Measurements from ENCODE around the gene CERK.
"Not testable (repeated sequence)": the region's sequence is repeated elsewhere in the genome, so short reads cannot be mapped to it uniquely, and the experiment has no call there.

CERK gene

DNA sequence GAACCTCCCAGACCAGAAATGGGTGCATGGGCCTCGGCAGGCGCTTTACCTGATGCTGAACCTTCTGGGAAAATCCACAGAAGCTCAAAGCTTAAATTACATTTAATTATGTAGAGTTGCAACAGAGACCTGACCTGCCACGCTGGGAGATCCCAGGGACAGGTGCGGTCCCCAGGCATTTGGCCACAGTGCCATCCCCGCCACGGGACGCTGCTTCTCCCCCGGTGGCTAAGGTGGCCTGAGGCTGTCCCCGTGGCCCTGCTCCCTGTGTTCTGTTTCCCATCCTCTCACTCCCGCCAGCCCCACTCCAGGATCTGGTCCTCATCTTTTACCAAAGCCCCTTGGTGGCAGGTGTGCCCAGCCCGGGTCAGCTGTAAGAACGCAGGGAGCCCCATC, 78.3 kb downstream of the CERK start:
- no peak for DNase-seq

DNA sequence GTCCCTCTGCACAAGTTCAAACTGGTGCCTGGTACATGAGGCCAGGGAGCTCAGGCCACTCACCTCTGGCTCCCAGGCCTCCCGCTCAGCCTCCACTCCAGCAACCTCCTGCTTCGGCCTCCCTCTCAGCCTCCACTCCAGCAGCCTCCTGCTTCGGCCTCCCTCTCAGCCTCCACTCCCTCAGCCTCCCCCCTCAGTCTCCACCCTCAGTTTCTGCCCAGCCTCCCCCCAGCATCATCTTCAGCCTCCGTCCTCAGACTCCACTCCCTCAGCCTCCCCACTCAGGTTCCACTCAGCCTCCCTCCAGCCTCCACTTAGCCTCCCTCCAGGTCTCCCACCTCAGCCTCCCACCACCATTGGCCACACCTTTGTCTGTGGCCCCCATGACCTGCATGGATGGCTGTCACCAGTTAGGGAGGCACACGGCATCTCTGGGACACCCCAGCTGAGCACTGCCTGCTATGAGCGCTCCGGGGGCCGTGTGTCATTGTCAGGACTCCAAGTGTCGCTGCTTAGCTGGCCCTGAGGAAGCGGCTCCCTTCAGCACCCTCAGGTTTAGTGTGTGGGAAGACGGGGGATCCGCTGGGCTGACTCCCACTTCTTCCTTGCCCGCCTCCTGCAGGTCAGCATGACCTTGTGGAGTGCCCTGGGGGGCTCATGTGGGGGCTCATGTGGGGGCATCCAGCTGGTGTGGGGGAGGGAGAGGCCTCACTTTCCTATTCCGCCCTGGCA, 78.8 kb downstream of the CERK start:
- DNase-seq, result no peak

DNA sequence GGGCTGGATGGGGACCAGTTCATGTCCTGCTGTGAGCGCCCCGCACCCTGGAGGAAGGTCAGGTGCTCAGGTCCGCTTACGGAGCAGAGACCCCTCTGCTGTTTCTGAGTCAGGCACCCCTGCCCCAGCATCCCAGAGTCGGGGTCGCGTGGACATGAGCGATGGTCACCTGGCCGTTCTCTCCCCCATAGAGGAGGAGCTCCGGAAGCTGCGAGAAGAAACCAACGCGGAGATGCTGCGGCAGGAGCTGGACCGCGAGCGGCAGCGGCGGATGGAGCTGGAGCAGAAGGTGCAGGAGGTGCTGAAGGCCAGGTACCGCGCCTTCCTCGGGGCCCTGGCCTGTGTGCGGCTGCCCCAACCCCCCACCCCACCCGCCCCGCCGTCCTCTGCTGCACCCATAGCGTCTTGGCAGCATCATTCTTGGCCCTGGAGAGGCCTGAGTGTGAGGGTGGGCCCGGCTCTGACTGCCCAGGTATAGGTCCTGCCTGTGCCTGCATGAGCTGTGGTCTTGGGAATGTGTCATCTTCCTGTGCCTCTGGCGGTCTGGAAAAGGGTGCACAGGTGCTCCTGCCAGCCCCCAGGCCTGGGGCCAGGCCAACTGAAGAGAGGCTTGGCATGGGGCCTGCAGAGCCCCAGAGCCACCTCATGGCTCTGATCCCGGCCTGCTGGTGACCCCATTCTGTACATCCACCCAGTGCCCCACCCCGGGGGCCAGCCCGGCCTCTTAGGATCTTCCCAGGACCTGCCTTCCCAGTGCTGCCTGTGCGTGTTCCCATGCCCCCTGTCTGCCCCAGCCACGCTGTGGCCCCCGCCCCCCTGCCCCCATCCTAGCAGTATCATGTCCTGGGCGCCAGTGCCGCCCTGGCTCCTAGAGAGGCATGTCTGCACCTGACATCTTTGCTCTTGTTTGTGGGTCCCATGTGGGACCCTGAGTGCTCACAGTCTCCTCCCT, 79.8 kb downstream of the CERK start:
- no peak for DNase-seq

- DNase-seq, result no peak
Observed at GRCh38 chr22:46657655-46657953, 80.4 kb downstream of the CERK start.

GRCh38 chr22:46656856-46657654, 81.0 kb downstream of the CERK start:
- no peak for DNase-seq

DNA sequence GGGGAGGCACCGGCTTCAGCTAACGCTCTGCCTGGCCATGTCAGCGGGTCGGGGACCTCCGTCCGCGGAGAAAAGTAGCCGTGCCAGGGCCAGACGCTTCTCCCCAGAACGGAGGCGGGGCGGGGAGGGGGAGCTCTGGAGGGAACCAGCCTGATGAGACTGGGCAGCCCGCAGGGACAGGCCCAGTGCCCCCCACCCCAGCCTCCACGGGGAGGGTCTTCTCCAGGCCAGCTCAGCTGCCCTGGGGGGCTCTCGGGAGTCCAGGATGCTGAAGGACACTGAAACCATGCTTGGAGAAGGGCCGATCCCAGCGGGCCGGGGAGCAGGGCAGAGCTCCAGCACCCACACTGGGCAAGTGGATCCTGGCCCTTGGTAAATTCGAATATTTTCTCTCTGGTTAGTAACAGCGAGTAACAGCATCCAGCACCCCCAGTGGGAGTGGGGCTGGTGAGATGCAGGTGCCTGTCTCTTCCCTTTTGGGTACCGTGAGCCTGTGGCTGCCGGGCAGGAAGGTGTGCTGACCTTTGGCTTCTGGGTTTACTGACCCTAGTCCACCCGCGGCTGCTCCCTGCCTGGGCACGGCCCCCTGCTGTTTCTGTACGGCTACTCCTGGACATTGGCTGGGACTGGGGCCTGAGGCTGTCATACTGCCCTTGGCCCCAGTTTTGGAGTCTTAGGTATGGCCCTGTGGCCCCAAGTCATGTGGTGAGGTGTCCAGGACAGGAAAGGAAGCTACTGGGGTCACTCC, 82.0 kb downstream of the CERK start:
- DNase-seq, result no peak

DNA sequence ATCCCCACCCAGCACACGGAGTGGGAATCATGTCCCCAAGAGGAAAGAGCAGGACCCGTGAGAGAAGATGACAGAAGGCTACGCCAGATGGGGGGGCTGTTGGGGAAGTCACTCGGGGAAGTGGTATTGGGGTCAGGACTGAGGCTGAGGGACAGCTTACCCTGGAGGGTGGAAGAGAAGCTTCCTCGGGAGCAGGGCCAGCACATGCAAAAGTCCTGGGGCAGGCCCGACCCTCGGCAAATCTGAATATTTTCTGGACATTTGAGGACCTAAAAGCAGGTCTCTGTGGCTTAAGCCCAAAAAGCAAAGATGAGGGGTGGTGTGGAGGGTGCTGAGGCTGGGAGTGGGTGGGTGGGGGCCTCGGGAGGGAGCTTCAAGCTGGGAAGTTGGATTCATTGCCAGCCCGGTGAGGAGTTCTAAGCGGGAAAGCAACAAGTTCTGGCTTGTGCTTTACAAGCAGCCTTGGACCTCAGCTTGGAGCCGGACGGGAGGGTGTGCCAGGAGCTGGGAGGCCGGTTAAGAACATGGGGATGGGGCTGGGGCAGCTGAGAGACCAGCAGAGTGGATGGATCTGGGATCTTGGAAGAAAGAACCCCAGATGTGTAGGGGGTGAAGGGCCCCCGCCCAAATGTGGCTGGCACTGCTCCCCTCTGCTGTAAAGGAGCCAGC, 83.0 kb downstream of the CERK start:
- DNase-seq, result no peak

- DNase-seq, result no peak
Observed at GRCh38 chr22:46654426-46654825, 83.6 kb downstream of the CERK start.

DNA sequence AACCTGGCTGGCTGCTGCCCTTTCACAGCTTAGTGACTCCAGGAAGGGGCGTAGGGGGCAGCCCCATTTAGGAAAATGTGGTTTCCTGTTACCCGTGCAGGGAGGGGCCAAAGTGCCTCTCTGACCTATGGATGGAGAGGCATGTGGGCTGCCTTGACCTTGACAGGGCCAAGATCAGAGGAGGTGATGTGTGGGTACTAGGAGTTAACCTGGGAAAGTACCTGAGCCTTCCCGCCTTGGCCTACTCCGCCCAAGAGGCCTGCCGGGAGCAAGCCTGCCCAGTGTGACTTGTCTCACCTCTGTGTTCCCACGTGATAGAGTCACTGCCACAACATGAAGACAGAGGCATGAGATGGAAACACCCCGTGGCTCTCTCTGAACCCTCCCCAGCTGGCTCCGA, 84.5 kb downstream of the CERK start:
- no peak for DNase-seq

- DNase-seq, result no peak
Observed at GRCh38 chr22:46652847-46653331, 85.2 kb downstream of the CERK start.

GRCh38 chr22:46652081-46652846, 85.8 kb downstream of the CERK start:
- no peak for DNase-seq

GRCh38 chr22:46651316-46651715, 86.7 kb downstream of the CERK start:
- no peak for DNase-seq

- DNase-seq, result no peak
Observed at GRCh38 chr22:46650078-46650810, 87.8 kb downstream of the CERK start.

- DNase-seq, result no peak
Observed at GRCh38 chr22:46649141-46650077, 88.6 kb downstream of the CERK start.

GRCh38 chr22:46648225-46648820, 89.7 kb downstream of the CERK start:
- DNase-seq, result not testable (repeated sequence)

GRCh38 chr22:46646531-46647215, 91.4 kb downstream of the CERK start:
- no peak for DNase-seq

DNA sequence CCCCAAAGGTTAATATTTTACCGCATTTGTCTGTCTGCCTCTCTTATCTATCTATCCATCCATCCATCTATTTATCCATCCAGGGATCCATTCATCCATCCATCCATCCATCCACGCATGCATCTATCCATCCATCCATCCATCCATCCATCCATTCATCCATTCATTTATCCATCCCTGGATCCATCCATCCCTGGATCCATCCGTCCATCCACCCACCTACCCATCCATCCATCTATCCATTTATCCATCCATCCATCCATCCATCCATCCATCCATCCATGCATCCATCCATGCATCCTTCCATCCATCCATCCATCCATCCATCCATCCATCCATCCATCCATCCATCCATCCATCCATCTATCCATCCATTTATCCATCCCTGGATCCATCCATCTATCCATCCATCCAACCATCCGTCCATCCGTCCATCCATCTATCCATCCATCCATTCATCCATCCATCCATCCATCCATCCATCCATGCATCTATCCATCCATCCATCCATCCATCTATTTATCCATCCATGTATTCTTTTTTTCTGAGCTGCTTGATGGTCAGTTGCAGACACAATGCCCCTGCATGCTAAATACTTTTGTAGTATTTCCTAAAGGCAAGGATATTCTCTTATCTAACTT, 95.1 kb downstream of the CERK start:
- DNase-seq, result not testable (repeated sequence)

All from activated gamma-delta T cell (primary cell).